BE2C (cell line): ENCODE results near the gene TMEM101.

Source experiments
- DNase-seq: peaks from one replicate; pipeline ENCODE4 v3.0.0-alpha.2; 2020
- H3K27me3 ChIP-seq: fragments of 250-450 bp; sonication (Bioruptor Pico); 2 replicates; pipeline ENCODE4 v1.5.1; 2020; ENCODE audit warnings: mild to moderate bottlenecking
- H3K36me3 ChIP-seq: fragments of 250-450 bp; sonication (Bioruptor Pico); 2 replicates; pipeline ENCODE4 v1.5.1; 2020; ENCODE audit warnings: mild to moderate bottlenecking
- H3K4me1 ChIP-seq: fragments of 250-450 bp; sonication (Bioruptor Pico); 2 replicates; pipeline ENCODE4 v1.5.1; 2020
- H3K4me3 ChIP-seq: 2 replicates; pipeline ENCODE4 v1.5.1; 2011; ENCODE audit warnings: low read depth, low read length
- H3K9me3 ChIP-seq: fragments of 250-450 bp; sonication (Bioruptor Pico); 2 replicates; pipeline ENCODE4 v1.5.1; 2020
- TF ChIP-seq, protein P1 (sequence below): IDR thresholded peaks from 2 replicates; pipeline ENCODE4 v1.5.1; 2012; ENCODE audit warnings: mild to moderate bottlenecking, low read depth, low read length

TMEM101 gene

DNA sequence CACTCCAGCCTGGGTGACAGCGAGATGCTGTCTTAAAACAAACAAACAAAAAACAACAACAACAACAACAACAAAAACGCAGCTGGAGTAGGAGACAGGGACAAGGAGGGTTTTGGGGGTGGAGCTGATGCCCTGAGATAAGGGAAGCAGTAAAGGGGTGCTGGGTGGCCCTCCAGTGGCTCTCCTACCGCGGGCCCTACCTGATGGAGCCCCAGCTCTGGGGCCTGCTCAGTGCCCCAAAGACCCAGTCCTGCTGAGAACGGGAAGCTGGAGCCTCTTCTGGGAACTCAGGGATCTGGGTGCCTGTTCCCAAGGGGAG is 31.6 kb downstream of the TMEM101 start:
- TF ChIP-seq, protein P1, sequence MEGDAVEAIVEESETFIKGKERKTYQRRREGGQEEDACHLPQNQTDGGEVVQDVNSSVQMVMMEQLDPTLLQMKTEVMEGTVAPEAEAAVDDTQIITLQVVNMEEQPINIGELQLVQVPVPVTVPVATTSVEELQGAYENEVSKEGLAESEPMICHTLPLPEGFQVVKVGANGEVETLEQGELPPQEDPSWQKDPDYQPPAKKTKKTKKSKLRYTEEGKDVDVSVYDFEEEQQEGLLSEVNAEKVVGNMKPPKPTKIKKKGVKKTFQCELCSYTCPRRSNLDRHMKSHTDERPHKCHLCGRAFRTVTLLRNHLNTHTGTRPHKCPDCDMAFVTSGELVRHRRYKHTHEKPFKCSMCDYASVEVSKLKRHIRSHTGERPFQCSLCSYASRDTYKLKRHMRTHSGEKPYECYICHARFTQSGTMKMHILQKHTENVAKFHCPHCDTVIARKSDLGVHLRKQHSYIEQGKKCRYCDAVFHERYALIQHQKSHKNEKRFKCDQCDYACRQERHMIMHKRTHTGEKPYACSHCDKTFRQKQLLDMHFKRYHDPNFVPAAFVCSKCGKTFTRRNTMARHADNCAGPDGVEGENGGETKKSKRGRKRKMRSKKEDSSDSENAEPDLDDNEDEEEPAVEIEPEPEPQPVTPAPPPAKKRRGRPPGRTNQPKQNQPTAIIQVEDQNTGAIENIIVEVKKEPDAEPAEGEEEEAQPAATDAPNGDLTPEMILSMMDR, result no peak
- no peaks in the 10 kb centered on the region for H3K36me3 ChIP-seq
- H3K4me3 ChIP-seq, result peak overlapping the region; percentile 66
- H3K27me3 ChIP-seq, result no peaks in the 10 kb centered on the region
- H3K4me1 ChIP-seq, result no peaks in the 10 kb centered on the region
- DNase-seq, result no peak
- H3K9me3 ChIP-seq, result no peaks in the 10 kb centered on the region

DNA sequence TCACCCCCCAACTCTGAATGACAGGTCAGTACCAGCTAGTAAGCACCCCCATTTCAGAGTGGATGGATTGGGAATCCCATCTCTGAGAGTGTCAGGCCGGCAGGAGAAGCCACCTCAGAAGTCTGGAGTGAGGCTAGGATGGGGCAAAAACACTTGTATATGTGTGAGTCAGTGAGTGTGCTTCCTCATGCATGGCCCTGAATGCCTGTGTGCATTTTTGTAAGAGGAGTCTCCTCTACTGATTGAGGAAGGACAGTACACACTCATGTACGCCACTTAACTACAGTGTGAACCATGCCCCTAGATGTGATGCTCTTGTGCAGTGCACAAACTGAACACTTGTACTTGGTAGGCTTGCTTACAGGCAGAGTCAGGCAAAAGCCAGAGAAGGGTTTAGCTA is 32.6 kb downstream of the TMEM101 start:
- TF ChIP-seq, protein P1, result no peak
- no peaks in the 10 kb centered on the region for H3K9me3 ChIP-seq
- no peak overlapping the region for H3K4me3 ChIP-seq
- no peaks in the 10 kb centered on the region for H3K4me1 ChIP-seq
- H3K27me3 ChIP-seq, result no peaks in the 10 kb centered on the region
- no peak for DNase-seq
- no peaks in the 10 kb centered on the region for H3K36me3 ChIP-seq

DNA sequence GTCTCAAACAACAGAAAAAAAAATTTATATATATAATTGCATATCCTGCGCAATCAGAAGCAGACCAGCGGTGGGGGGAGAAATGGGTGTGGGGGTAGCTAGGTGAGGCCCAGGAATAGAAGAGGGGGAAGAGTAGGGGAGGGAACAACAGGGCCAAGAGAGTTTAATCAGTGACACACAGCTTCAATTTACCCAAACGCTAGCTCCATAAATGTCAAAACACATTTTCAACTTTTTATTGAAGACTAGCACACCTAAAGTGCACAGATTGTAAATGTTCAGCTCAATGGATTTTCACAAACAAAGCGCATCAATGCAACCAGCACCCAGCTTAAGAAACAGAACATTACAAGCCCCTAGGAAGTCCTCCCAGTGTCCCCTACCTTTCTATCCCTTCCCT is 35.1 kb downstream of the TMEM101 start:
- Histone ChIP-seq H3K4me1 (no peaks in the 10 kb centered on the region), H3K9me3 (no peaks in the 10 kb centered on the region), H3K4me3 (no peak overlapping the region), H3K27me3 (no peaks in the 10 kb centered on the region), H3K36me3 (no peaks in the 10 kb centered on the region)
- TF ChIP-seq, protein P1, result no peak
- no peak for DNase-seq

DNA sequence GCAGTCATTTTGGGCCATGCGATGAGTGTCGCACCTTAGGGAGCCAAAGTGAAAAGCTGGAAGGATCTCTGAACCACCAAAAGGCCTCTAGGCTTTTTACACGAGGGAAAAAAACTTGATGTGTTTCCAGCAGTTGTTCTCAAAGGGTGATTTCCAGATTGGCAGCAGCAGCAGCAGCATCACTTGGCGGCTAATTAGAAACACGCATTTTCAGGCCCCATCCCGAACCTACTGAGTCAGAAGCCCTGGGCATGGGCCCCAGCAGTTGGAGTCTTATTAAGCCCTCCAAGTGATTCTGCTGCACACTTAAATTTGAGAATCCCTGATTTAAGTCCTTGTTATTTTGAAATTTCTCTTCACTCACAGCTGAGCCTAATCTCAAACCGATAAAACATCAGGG is 35.8 kb downstream of the TMEM101 start:
- DNase-seq, result no peak
- H3K4me3 ChIP-seq, result no peak overlapping the region
- TF ChIP-seq, protein P1, result no peak
- no peaks in the 10 kb centered on the region for H3K9me3 ChIP-seq
- H3K27me3 ChIP-seq, result no peaks in the 10 kb centered on the region
- no peaks in the 10 kb centered on the region for H3K4me1 ChIP-seq
- H3K36me3 ChIP-seq, result no peaks in the 10 kb centered on the region

DNA sequence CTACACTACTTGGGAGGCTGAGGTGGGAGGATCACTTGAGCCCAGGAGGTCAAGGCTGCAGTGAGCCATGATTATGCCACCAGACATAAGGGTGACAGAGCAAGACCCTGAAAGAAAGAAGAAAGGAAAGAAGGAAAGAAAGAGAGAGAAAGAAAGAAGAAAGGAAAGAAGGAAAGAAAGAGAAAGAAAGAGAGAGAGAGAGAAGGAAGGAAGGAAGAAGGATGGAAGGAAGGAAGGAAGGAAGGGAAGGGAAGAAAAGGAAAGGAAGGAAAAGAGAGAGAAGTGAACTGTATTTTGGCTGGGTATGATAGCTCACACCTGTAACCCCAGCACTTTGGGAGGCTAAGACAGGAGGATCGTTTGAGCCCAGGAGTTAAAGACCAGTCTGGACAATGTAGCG is 36.7 kb downstream of the TMEM101 start:
- no peak for DNase-seq
- no peaks in the 10 kb centered on the region for H3K9me3 ChIP-seq
- H3K27me3 ChIP-seq, result no peaks in the 10 kb centered on the region
- TF ChIP-seq, protein P1, result no peak
- H3K4me1 ChIP-seq, result no peaks in the 10 kb centered on the region
- H3K36me3 ChIP-seq, result no peaks in the 10 kb centered on the region
- no peak overlapping the region for H3K4me3 ChIP-seq

DNA sequence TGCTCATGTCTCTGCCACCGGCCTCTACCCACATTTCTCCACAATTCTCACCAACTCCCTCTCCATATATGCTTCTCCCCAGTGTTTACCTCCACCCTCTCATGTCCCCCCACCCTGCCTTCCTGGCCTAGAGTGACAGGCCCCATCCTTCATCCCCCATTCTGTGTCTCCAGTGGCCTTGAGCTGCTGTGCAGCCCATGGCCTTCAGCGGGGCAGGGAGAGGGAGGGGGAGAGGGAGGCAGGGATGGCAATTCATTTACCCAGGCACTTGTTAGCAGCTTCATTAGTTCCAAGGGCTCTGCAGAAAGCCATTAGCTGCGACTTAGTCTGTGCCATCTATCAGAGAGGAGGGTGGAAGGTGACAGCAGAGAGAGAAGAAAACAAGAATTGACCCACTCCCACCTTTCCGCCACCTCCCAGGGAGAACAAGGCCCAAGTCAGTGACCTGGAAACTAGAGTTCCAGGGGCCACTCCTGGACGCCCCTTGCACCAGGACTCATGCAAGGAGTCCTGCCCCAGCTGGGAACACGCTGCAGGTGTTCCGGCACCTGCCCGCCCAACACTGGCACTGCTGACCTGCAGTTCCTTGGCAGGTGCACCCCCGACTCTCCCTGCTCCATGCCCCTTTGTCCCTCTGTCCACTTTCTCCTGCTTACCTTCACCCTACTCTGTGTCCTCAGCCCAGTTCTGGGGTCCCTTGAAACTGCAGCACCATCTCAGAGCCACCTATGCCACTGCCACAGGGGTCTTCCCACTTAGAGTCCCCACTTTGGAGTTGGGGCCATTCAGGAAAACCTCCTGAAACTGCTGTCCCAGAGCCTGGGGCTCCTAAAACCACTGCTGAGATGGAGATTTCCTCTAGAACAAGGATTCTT is 37.6 kb downstream of the TMEM101 start:
- TF ChIP-seq, protein P1, result no peak
- H3K4me3 ChIP-seq, result no peak overlapping the region
- no peaks in the 10 kb centered on the region for H3K36me3 ChIP-seq
- no peaks in the 10 kb centered on the region for H3K4me1 ChIP-seq
- H3K9me3 ChIP-seq, result no peaks in the 10 kb centered on the region
- H3K27me3 ChIP-seq, result no peaks in the 10 kb centered on the region
- DNase-seq, result no peak
